Endometrial microvascular endothelial cells (primary cell): ENCODE measurements around the gene MATR3. TPM values are rescaled to one million over a fixed set of nuclear protein-coding genes. Genes with fewer than 3 reads are reported as not detected.
"Not testable (repeated sequence)": the region's sequence is repeated elsewhere in the genome, so short reads cannot be mapped to it uniquely, and the experiment has no call there.

ENCODE experiments used
- in situ Hi-C: cut with HindIII; loops from 2 replicates; pipeline ENCODE4 v1.10.0; 2017; ENCODE audit warnings: low sequenced_read_pairs, low pct_unique_long_range_greater_than_20kb; ENCODE audit errors: inconsistent ontology term
- total RNA-seq: library from RNA; depleted of rRNA; stranded (reverse); fragments of >200 nt; gene quantifications from one replicate; pipeline ENCODE4 v1.2.3, GENCODE V29; 2015; ENCODE audit errors: inconsistent ontology term

Gene MATR3
- total RNA-seq, 1 donor from 2014 or later = 179 TPM

DNA sequence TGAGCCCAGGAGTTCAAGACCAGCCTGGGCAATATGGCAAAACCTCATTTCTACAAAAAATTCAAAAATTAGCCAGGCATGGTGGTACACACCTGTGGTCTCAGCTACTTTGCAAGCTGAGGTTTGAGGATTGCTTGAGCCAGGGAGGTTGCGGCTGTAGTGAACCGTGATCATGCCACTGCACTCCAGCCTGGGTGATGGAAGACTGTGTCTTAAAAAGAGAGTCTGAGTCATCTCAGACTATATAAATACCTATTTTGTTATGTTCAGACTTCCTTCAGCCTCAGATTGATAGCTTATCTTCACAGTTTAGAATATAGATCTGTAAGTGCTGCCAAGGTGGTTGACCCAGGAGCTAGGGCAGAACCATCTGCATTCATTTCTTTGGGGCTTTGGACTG is 46.5 kb downstream of the MATR3 start:
- in situ Hi-C loops = no loop called here

DNA sequence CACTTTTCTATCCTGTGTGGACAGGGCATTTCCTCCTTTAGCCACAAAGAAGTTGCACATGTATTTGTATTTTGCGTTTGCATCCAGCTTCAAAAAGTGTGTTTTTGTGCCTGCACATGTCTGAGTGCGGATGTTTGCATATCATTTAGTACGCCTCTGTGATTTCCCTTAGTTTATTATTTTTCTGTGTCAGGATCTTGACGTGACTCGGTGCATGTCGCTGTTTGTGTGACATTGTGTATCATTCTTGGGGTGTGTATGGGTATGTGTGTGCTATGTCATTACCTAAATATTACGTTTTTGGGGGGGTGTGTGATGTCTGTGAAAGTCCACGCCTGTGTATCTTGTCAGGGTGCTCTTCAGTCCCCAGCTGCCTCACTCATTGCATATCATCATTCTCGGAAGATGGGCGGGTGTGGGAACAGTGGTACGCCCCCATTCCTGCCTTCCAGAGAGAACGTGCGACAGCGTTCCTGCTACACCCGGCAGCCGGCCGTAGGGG is 47.7 kb downstream of the MATR3 start:
- in situ Hi-C loops = no loop called here

DNA sequence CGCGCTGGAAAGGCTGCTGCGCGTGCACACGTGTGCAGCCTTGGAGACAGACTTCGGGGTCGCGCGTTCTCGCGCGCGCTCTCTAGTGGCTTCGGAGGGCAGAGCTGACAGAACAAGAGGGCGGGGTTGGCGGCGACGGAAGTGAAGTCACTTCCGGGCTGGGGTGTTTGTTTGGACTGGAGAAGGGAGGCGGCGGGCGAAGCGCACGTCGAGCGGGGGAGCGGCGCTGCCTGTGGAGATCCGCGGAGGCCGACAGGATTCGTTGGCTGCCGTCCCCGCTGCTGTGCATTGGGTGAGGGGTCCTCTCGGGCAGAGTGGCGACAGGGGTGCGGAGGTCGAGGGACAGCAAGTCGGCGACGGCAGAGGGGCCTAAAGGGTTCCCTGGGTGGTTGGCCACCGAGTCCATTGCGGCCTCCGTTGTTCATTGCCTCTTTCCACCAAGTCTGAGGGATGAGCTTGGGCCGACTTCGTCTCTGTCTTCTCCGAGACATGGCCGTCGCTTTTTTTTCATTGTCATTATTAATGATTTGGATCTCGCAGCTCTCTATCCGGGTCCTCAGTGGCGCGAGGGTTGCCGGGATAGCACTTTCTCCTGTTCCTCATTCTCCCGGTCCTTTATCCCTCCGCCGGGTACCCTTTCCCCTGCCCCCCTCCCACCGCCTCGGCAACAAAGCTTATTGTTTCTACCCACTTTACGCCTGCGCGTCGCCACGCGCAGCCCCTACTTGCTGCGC is 48.3 kb downstream of the MATR3 start, which contains the start of gene PAIP2:
TSS of gene PAIP2 (plus strand) at position 166 of the 734 bp plus-strand sequence. CDS start 21,931 bp downstream, outside the sequence.
- in situ Hi-C loops = no loop called here

DNA sequence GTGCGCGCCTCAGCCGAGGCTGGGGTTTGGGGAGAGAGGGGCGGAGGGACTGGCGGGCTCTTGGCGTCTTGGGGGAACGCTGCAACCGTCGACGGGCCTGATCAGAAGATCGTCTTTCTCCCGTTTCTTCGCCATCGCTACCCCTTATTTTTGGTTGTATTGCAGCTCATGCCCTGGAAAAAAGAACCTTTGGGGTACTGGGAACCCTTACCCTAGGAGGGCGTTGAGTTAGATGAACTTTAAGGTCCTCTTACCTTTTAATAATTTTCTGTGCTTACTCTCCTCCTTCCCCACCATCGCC is 48.8 kb downstream of the MATR3 start:
- in situ Hi-C loops = no loop called here

DNA sequence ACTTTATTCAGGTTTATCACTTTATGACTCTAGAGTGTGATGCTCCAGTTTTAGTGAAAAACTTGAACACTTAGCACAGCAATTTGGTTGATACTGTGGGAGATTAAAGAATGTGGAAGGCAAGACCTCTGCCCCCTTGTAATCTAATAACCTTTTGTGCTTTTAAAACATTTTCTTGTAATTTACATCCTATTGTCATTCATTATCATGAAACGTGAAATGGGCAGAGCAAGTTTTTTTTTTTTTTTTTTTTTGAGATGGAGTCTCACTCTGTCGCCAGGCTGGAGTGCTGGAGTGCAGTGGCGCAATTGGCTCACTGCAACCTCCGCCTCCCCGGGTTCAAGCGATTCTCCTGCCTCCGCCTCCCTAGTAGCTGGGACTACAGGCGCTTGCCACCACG is 49.9 kb downstream of the MATR3 start:
- in situ Hi-C loops = no loop called here

DNA sequence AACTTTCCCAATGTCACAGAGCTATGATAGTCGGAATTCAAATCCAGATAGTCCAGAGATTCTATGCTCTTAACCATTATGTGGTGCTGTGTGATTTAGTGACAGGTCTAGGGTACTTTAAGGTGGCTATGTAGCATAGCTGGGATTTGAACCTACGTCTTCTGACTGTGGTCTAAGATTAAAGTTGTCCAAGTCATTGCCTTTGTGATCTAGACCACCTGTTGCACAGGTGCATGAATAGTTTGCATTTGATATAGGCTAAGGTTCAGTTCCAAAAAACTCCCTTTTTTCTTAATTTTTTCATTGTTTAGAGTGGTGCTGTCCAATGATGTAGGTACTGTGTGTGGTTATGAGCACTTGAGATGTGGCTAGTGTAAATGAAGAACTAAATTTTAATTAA is 50.6 kb downstream of the MATR3 start:
- in situ Hi-C loops = no loop called here

DNA sequence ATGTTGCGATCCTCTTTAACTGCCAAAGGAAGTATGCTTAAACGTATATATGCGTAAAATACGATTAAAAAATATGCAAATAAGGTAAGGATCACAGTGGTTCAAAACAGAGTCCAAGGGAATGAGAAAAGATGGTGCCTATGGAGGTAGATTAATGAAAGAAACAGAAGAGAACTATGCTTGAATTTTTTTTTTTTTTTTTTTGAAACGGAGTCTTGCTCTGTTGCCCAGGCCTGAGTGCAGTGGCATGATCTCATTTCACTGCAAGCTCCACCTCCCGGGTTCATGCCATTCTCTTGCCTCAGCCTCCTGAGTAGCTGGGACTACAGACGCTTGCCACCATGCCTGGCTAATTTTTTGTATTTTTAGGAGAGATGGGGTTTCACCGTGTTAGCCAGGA is 51.9 kb downstream of the MATR3 start:
- in situ Hi-C loops = not testable (repeated sequence)

DNA sequence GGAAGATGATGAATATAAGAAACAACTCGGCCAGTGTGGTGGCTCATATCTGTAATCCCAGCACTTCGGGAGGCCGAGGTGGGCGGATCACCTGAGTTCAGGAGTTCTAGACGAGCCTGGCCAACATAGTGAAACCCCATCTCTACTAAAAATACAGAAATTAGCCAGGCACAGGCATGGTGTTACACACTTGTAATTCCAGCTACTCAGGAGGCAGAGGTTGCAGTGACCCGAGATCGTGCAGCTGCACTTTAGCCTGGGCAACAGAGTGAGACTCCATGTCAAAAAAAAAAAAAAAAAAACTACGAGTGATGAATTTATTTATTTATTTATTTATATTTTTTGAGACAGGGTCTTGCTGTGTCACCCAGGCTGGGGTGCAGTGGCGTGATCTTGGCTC is 54.3 kb downstream of the MATR3 start:
- in situ Hi-C loops = not testable (repeated sequence)

DNA sequence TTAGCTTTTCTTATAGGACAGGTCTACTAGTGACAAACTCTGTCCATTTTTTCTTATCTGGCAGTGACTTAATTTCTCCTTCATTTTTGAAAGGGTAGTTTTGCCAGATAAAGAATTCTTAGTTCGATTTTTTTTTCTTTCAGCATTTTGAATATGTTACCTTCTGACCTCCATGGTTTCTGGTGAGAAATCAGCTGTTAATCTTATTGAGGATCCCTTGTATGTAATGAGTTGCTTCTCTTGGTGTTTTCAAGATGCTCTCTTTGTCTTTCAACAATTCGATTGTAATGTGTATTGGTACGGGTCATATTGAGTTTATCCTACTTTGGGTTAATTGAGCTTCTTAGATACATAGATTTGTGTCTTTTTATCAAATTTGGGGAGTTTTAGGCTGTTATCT is 60.6 kb downstream of the MATR3 start:
- in situ Hi-C loops = no loop called here

DNA sequence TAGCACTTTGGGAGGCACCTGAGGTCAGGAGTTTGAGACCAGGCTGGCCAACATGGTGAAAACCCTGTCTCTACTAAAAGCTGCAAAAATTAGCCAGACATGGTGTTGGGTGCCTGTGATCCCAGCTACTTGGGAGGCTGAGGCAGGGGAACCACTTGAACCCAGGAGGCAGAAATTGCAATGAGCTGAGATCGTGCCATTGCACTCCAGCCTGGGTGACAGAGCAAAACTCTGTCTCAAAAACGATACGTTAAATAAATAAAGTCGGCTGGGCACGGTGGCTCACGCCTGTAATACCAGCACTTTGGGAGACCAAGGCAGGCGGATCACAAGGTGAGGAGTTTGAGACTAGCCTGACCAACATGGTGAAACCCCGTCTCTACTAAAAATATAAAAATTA is 62.4 kb downstream of the MATR3 start:
- in situ Hi-C loops = not testable (repeated sequence)

DNA sequence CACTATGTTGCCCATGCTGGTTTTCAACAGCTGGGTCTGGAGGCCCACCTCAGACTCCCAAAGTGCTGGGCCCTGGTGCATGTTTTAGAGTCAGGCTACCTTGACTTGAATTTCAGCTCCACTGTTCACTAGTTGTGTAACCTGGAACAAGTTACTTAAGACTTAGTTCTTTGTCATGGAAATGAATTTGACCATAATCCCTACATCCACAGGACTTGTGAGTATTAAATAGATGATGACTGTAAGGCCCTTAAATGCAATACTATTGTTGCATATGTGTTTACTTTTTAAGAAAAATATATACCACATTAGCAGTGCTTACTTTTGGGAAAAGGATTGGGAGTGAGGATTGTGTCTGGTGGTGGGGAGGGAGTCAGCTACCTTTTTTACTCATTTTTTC is 64.5 kb downstream of the MATR3 start:
- in situ Hi-C loops = no loop called here

DNA sequence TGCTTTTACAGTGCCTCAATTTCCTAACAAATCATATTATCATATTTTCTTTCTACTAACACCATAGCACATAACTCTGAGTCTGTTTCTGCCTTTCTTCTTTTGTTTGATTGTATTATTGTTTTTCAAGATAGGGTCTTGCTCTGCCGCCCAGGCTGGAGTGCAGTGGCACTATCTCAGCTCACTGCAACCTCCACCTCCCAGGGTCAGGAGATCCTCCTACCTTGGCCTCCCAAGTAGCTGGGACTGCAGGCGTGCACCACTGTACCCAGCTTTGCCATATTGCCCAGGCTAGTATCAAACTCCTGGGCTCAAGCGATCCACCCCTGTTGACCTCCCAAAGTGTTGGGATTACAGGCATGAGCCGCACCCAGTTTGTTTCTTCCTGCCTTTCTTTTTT is 66.8 kb downstream of the MATR3 start:
- in situ Hi-C loops = no loop called here

DNA sequence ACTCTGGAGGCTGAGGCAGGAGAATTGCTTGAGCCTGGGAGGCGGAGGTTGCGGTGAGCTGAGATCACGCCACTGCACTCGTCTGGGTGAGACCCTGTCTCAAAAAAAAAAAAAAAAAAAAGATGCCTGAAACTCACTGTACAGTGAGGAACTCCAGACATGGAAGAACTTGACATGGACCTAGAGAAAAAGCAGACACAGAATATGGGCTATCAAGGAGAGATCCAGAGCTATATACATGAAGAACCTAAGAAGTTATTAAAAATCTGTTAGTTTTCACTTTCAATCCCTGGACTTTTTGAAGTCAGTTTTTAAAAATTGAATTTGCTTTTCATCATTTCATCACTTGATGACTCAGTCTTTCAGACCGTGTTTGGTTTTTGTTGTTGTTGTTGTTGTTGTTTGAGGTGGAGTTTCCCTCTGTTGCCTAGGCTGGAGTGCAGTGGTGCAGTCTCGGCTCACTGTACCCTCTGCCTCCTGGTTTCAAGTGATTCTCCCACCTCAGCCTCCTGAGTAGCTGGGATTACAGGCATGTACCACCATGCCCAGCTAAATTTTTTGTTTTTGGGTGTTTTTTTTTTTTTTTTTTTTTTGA is 68.4 kb downstream of the MATR3 start:
- in situ Hi-C loops = no loop called here

DNA sequence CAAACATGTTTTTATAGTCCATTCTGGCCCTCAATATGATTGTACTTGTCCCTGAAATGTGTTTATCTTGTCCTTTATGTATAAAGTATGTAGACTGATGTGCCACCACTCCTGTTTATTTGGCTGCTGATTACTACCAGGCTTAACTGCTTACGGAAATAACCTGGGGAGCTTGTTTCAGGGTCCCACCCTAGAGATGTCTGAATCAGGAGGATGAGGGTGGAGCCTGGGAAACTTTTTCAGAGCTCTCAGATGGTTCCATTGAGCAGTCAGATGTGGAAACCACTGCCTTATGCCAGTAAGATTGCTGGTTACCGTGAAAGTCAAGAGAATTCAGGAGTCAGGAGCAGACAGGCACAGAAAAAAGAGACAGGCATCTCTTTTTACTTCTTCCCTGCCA is 70.4 kb downstream of the MATR3 start:
- in situ Hi-C loops = no loop called here

DNA sequence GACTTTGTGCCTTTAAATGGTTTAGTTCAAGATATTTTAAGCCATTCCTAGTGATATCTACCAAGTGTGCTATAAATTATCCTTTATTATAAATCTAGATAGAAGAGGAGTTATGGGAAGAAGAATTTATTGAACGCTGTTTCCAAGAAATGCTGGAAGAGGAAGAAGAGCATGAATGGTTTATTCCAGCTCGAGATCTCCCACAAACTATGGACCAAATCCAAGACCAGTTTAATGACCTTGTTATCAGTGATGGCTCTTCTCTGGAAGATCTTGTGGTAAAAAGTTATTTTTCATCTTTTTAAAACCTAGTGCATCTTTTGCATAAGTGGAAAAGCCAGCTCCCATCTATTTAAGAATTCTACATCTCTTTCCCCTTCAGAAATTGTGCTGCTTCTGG is 70.9 kb downstream of the MATR3 start:
- in situ Hi-C loops = no loop called here

DNA sequence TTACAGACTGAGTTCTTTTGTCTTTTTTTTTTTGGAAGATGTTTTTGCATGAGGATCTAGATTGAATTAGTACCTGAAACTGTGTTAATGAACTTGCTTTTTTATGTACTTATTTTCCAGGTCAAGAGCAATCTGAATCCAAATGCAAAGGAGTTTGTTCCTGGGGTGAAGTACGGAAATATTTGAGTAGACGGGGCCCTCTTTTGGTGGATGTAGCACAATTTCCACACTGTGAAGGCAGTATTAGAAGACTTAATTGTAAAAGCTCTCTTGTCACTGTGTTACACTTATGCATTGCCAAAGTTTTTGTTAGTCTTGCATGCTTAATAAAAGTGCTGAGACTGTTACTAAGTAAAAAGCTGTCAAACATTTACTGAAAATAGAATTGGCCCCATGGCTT is 75.1 kb downstream of the MATR3 start:
- in situ Hi-C loops = no loop called here

DNA sequence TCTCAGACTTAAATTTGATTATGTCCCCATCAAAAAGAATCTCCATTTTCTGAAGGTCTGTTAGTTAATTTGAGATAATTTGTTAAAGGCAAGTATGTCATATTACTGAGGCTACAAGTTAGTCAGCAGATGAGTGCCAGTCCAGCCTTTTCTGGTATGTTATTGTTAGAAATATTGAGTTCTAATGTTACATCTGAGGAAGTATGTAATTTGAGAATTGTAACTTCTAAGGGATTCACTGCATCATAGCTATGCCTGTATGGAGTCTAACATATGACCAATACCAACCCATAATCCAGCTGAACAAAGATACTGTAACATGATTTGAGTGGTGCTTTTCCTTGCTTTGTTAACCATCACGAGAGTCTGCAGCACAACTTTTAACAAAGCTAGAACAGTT is 75.6 kb downstream of the MATR3 start:
- in situ Hi-C loops = no loop called here

DNA sequence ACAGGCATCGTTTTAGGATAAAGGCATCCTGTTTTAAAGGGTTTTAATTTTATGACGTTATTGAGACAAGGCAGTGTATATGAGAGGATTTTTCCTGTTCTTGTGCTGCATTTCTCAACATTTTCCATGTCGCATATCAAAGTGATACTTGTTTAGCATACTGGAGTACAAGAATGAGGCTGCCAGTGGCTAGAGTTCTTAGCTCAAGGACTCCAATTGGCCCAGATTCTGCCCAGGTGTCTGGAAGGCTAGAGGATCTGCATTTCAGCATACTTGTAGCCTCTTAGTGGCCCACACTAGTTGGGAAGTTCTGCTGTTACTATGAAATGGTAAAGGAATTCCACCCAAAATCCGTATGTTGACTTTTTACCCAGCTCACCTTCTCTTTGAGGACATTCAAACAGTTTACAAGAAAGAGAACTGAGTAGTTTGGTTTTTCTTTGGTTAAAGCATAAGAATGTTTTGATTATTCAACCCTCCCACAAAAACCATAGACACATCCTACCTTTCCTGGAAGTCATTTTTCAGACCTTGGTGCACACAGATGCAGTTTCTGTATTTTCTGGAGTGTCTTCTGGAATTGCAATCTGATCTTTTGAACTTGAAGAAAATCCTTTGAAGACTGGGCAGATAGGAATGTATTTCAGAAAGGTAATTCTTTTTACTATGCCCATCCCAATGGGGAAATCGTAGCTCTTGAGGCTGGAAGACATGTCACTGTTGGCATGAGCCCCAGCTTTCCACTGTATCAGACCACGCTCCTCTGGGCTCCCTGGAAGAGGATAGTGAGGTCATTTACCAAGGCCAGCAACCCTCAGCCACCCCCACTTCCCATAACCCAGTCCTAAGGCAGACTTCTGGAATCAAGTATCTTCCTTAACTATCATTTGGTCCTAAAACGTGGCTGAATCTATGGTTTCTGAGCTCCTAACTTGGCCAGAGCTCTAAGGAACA is 78.2 kb downstream of the MATR3 start:
- in situ Hi-C loops = no loop called here

DNA sequence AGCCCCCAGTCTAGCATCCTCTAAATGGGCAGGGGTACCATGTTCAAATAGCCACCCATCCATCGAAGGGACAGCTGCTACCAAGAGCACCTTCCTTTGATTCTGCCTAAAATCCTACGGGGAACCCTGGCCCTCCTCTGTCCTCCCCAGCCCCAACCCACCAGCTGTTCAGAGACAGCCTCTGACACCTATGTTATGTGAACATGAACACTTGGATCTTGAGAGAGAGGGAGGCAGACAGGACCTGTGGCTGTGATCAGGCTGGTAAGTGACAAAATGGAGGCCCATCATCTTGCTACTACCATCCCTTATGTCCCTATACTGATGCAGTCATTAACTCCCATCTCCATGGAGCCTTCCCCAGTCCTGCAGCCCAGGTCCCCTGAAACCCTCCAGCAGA is 81.4 kb downstream of the MATR3 start:
- in situ Hi-C loops = no loop called here

DNA sequence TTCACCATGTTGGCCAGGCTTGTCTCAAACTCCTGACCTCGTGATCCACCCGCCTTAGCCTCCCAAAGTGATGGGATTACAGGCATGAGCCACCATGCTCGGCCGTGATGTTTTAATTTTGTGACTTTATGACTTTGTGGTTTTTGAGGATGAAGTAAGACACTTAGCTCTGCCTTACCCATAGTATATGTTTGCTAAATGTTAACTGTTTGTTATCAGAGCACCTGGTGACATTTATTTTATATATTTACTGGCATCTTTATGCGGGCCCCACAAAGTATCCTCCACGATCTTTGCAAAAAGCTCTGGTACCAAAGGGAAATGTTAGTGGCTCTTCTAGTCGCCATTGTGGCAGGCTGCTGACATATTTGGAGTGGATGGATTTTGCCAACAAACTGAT is 82.8 kb downstream of the MATR3 start:
- in situ Hi-C loops = no loop called here
